8988T (cell line): ENCODE measurements around the gene OR5M10.
"Not testable (repeated sequence)": the region's sequence is repeated elsewhere in the genome, so short reads cannot be mapped to it uniquely, and the experiment has no call there.

ENCODE experiments used
- DNase-seq: peaks from one replicate; pipeline ENCODE4 v3.0.0; 2011

The OR5M10 gene

DNA sequence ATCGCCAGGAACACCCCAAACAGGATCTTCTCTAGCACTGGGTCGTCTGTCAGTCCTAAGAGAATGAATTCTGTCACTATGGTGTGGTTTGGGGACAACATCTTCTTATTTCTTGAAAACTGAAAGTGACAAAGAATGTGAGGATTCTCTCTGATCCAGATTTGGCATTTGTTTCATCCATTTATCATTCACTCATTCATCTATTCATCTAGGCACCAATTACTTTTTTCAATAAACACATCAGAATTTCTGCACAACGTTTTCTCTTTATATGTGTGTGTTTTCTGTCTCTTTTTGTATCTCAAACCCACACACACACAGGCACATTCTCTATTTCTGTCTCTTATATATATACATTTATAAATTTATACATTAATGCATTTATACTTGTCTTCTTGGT lies at the start of gene OR5M10:
TSS of gene OR5M10 (minus strand) at position 101 of the 400 bp plus-strand sequence. CDS start at position 101, 0 bp downstream.
- DNase-seq = no peak

DNA sequence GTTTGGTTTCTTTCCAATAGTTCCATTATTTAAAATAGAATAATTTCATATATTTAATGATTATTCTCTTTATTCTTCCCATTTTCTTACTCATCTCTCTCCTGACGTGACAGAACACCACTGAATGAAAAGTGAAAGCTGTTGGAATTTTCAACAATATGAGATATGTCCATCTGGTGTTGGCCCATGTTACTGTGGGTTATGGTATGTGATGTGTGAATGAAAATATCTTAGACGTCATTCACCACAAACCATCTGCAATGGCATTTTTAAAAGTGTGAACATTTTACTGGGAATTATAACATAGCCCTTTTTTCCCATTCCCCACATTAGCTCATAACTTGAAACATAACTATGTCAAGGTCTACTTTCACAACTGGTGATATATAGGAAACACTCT lies 48.4 kb upstream of the OR5M10 start:
- DNase-seq = no peak

DNA sequence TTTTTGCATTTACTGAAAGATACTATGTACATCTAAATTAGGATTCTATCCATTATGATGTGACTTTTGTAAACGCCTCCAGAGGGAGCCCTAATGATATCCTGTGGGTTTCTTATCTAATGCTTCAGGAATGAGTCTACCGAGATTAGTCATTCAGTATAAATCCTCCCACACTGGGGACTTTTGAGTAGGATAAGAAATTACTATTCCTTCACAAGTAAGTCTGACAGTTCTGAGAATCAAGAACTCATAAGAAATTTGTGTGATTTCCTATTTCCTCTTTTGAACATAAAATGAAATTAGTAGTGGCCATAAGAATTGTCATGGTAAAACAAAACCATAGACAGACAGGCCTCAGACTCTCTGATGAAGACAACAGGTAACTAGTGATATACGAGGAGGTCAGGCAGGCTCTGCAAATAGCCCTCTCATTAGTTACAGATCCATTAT lies 47.2 kb upstream of the OR5M10 start:
- DNase-seq = peak; percentile 35

DNA sequence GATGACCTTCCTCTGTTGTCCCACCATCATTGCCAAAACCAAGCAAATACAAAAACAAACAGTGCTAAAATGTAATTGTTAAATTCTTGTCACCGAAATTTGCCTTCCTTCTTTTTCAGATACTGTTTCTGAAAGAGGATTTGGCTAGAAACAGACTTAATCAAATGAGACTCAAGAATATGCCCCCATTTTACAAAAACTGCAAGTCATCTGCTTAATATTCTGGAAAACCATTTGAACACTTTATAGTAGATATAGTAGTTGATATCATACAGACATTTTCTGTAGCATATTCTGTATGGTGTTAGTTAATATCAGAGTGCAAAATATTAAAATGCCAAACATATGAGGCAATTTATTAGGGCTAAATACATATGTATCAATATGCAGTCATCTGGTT lies 33.7 kb upstream of the OR5M10 start:
- no peak for DNase-seq

DNA sequence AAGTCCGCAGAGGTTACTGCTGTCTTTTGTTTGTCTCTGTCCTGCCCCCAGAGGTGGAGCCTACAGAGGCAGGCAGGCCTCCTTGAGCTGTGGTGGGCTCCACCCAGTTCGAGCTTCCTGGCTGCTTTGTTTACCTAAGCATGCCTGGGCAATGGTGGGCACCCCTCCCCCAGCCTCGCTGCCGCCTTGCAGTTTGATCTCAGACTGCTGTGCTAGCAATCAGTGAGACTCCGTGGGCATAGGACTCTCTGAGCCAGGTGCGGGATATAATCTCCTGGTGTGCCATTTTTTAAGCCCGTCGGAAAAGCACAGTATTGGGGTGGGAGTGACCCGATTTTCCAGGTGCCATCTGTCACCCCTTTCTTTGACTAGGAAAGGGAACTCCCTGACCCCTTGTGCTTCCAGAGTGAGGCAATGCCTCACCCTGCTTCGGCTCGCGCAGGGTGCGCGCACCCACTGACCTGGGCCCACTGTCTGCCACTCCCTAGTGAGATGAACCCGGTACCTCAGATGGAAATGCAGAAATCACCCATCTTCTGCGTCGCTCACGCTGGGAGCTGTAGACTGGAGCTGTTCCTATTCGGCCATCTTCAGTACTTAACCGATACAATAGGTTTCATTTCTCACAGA lies 14.7 kb upstream of the OR5M10 start:
- not testable (repeated sequence) for DNase-seq

DNA sequence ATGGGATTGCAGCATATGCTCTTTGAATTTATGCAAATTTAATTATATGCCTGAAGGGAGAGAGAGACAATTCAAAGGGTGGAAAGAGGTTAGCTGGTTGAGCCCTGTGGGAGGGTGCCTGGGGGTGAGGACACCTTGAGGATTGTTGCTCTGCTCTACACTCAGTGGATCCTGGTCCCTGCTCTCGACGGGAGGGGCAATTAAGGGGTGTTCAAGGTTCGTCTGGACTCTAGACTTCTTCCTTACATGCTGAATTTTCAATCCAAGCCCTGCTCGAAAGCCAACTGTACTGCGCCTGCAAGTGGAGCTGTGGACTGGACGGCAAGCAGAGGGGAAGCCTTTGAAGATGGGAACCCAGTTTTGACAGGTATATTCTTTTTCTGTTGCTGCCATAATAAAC lies 18.9 kb downstream of the OR5M10 start:
- no peak for DNase-seq

DNA sequence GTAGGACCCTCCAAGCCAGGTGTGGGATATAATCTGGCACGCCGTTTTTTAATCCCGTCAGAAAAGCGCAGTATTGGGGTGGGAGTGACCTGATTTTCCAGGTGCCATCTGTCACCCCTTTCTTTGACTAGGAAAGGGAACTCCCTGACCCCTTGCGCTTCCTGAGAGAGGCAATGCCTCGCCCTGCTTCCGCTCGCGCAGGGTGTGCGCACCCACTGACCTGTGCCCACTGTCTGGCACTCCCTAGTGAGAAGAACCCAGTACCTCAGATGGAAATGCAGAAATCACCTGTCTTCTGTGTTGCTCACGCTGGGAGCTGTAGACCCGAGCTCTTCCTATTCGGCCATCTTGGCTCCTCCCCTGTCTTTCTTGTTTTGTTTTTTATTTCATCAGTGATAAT lies 22.8 kb downstream of the OR5M10 start:
- not testable (repeated sequence) for DNase-seq

DNA sequence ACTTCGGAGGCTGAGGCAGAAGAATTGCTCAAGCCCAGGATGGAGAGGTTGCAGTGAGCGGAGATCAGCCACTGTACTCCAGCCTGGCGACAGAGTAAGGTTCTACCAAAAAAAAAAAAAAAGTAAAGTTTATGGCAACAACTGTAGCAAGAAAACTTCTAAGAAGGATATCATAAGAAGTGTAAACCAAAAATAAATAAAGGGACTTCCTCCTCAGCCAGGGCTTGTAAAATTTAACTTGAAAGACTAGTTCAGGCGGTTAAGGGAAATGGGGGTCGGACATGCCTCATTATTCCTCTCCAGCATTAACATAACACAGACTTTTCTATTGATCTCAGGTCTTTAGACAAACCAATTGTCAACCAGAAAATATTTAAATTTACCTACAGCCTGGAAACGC lies 32.0 kb downstream of the OR5M10 start:
- no peak for DNase-seq

DNA sequence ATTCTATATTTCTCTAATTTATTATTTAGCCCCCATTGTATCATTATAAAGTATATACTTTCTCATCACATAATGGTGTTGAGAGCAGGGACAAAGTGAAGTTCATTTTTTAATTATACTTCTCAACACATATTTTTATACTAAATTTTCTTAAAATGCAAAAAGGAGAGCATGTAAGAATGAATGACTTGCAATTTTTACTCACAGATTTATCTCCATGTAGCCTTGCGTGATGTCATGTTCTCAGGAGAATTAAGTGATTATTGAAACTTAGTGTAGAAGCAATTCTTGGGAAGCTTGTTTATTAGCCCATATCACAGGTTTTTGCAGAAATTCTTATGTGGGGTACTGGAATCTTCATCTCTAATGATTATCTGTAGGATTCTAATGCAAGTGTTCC lies 33.8 kb downstream of the OR5M10 start:
- no peak for DNase-seq

DNA sequence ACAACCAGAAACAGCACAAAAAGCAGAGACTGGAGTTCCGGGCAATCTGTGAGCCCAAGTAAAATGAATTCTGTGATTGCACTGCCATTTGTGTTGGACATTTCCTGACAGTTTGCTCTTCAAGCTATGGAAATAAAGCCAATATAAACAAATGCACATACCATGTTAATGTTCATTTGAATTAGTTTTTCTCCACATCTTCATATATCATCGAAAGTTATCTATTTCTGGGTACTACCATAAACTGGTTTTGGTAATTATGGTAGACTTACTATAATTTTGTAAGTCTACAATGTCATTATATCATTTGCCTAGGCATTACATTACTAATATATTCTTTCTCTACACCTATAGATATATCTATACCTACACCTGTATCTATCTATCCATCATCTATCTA lies 34.4 kb downstream of the OR5M10 start, which contains the start of gene OR5M11:
TSS of gene OR5M11 (minus strand) at position 101 of the 400 bp plus-strand sequence. CDS start at position 101, 0 bp downstream.
- DNase-seq = no peak

DNA sequence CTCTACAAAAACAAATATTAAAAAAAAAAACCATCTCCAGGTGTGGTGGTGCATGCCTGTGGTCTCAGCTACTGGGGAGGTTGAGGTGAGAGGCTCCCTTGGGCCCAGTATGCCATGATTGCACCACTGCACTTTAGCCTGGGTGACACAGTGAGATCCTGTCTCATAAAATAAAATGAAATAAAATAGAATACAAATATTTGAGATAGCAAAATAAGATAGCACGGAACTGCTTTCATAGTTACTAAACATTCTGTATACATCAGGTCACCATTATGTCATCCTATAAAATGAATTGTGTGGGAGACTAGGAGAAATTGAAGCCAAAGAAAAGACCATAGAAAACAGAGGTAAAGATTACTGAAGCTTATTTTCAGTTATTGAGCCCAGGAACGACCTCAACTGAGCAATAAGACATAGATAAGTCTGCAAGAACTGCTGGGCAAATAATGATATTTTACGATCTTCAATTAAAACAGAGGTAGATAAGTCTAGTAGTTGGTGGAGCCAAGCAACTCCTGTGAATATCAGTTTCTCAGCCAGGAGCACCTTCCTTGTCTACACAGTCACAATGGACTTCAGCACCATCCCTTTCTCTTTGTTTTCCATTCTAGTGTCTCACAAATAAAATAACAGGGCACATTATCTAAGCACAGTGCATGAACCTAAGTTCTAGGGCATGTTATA lies 44.3 kb downstream of the OR5M10 start:
- no peak for DNase-seq

DNA sequence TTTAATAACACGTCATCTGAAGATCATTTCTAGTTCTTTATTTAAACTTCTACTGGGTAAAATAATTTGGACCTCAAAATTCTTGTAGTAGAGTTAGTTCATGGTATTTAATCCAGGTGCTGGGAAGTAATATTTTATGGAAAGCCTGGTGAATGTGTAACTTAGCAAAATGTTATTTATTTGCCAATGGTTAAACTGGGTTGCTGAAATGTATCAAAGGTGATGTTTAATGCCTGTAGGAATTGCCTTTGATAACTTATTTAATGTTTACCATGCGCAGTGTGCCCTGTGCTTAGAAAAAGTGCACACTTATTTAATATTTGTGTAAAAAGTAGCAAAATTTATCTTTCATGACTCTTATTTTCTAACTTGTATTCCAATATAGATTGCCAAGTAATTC lies 45.7 kb downstream of the OR5M10 start:
- DNase-seq = no peak
